Transverse colon (tissue), 4 donors: ENCODE results near the gene C1orf56. TPM values are rescaled to one million over a fixed set of nuclear protein-coding genes. Genes with fewer than 3 reads are reported as not detected.

Source experiments
- DNase-seq: peaks from one replicate; pipeline ENCODE4 v3.0.0-alpha.2; 2019
- H3K27ac ChIP-seq, 4 donors: fragments of 200-600 bp; sonication (generic); 2 replicates each; pipeline ENCODE4 v1.5.1; 2016 to 2018; ENCODE audit warnings: inconsistent platforms in 4 of 4
- H3K27me3 ChIP-seq: fragments of 200-600 bp; sonication (generic); 2 replicates; pipeline ENCODE4 v1.5.1; 2017; ENCODE audit warnings: inconsistent platforms
- H3K36me3 ChIP-seq, 4 donors: fragments of 200-600 bp; sonication (generic); 2 replicates each; pipeline ENCODE4 v1.5.1; 2017 to 2019; ENCODE audit warnings: inconsistent platforms in 4 of 4
- H3K4me1 ChIP-seq, 4 donors: fragments of 200-600 bp; sonication (generic); 2 replicates each; pipeline ENCODE4 v1.5.1; 2017 to 2020; ENCODE audit warnings: inconsistent platforms in 4 of 4
- H3K4me3 ChIP-seq, 4 donors: fragments of 200-600 bp; sonication (generic); 1 replicate in 1 of 4; 2 replicates in 3 of 4; pipeline versions ENCODE4 v1.5.1 to v1.6.1; 2017 to 2019; ENCODE audit warnings: inconsistent platforms in 4 of 4
- H3K9me3 ChIP-seq, 2 donors: fragments of 200-600 bp; sonication (generic); 2 replicates each; pipeline ENCODE4 v1.5.1; 2017 to 2019; ENCODE audit warnings: inconsistent platforms in 2 of 2
- CTCF ChIP-seq, 5 experiments: fragments of 200-600 bp in 3 of 5; fragments of 450-650 bp in 2 of 5; sonication (generic) in 3 of 5; IDR thresholded peaks; 1 replicate in 2 of 5; 2 replicates in 3 of 5; pipeline ENCODE4 v1.5.1; 2016 to 2017; ENCODE audit warnings: antibody characterized with exemption in 5 of 5, inconsistent platforms in 3 of 5, mild to moderate bottlenecking in 2 of 5, moderate library complexity in 1 of 5
- EP300 ChIP-seq: sonication (generic); formaldehyde crosslinking; IDR thresholded peaks from one replicate; pipeline ENCODE4 v1.6.1; 2017; ENCODE audit warnings: antibody characterized with exemption, low read depth
- POLR2A ChIP-seq: fragments of 450-650 bp; IDR thresholded peaks from one replicate; pipeline ENCODE4 v1.6.1; 2016; ENCODE audit warnings: antibody characterized with exemption, mild to moderate bottlenecking, moderate library complexity
- POLR2AphosphoS5 ChIP-seq, 3 donors: sonication (generic); formaldehyde crosslinking; IDR thresholded peaks; one replicate each; pipeline ENCODE4 v1.6.1; 2016; ENCODE audit warnings: antibody characterized with exemption in 3 of 3
- WGBS, 2 donors: methylation state at CpG; one replicate each; pipeline ENCODE4 v1.1.5; 2018; ENCODE audit warnings: low coverage in 1 of 2; 5-methylcytosine and 5-hydroxymethylcytosine counted together
- in situ Hi-C, 4 donors: fragments of 200-750 bp; cut with MboI; loops; one replicate each; pipeline versions ENCODE4 v1.15.0 to v1.15.1; 2017; ENCODE audit warnings: low sequenced_read_pairs in 3 of 4, low pct_ligation_motif_present in 1 of 4, low pct_unique_long_range_greater_than_20kb in 1 of 4
- intact Hi-C: fragments of 100-400 bp; cut with DNase I; formaldehyde crosslinking; loops from one replicate; pipeline ENCODE4 v1.15.1; 2023; ENCODE audit warnings: low total_unique reads
- total RNA-seq, 4 donors: library from RNA; depleted of rRNA; stranded (reverse); fragments of >200 nt; gene quantifications; one replicate each; pipeline ENCODE4 v1.1.0, GENCODE V29; 2016

The C1orf56 gene
- total RNA-seq, 4 donors from 2014 or later, result 1.5 to 3.7 (median 2.8) TPM

GRCh38 chr1:151067185-151067584, 19.6 kb downstream of the C1orf56 start:
- no peak overlapping the region for H3K27ac ChIP-seq
- WGBS, 2 donors, result 95 to 100% methylated on average over 1 to 4 of the region's 4 CpGs
- TF ChIP-seq POLR2A (no peak), EP300 (no peak), CTCF (IDR thresholded peaks at IDR 0.05) (no peak), POLR2AphosphoS5 (IDR thresholded peaks at IDR 0.05) (no peak)

GRCh38 chr1:151069103-151069486, 21.5 kb downstream of the C1orf56 start:
- H3K4me3 ChIP-seq, result no peak overlapping the region
- no peaks in the 10 kb centered on the region for H3K27me3 ChIP-seq
- H3K36me3 ChIP-seq, result no peaks in the 10 kb centered on the region
- DNase-seq, result no peak
- no peaks in the 10 kb centered on the region for H3K9me3 ChIP-seq
- TF ChIP-seq EP300 (no peak), POLR2AphosphoS5 (IDR thresholded peaks at IDR 0.05) (no peak), POLR2A (no peak), CTCF (IDR thresholded peaks at IDR 0.05) (no peak)
- WGBS, 2 donors, result 61 to 78% methylated on average over 2 to 5 of the region's 5 CpGs
- intact Hi-C loops (no loop called here), in situ Hi-C loops (no loop called here)
- peaks cover 2 to 16% (median 7%) of the 10 kb centered on the region in 4 donors for H3K4me1 ChIP-seq
- peak overlapping the region; percentile 92 to 100 (median 98) for H3K27ac ChIP-seq

More at GRCh38 chr1:151067185-151067584, 19.6 kb downstream of the C1orf56 start:
- Histone ChIP-seq H3K36me3 (no peaks in the 10 kb centered on the region), H3K27me3 (no peaks in the 10 kb centered on the region), H3K4me1 (peaks cover 2 to 13% (median 7%) of the 10 kb centered on the region in 4 donors), H3K9me3 (no peaks in the 10 kb centered on the region), H3K4me3 (no peak overlapping the region)
- in situ Hi-C loops (no loop called here), intact Hi-C loops (no loop called here)
- DNase-seq, result no peak

GRCh38 chr1:151070474-151071276, 23.1 kb downstream of the C1orf56 start, which contains the start of gene GABPB2:
Gene GABPB2 (plus strand): TSS chr1:151070761. CDS start chr1:151088190, 17,429 bp downstream.
- TF ChIP-seq POLR2AphosphoS5 (IDR thresholded peaks at IDR 0.05) (peak; percentile 75 to 84 (median 84)), POLR2A (peak; percentile 64), CTCF (IDR thresholded peaks at IDR 0.05) (peak; percentile 89 to 95 (median 93)), EP300 (no peak)
- Histone ChIP-seq H3K27ac (peak within 1 kb of the TSS; percentile 92 to 100 (median 98)), H3K27me3 (no peaks in the 10 kb centered on the region), H3K36me3 (no peaks in the 10 kb centered on the region), H3K4me3 (peak within 1 kb of the TSS; percentile 71 to 95 (median 84)), H3K9me3 (no peaks in the 10 kb centered on the region), H3K4me1 (peaks cover 2 to 16% (median 7%) of the 10 kb centered on the region in 4 donors)
- DNase-seq, result peak; percentile 92
- 0% methylated on average over 10 to 44 of the region's 50 CpGs for WGBS, 2 donors
- intact Hi-C loops, result loop anchor here (2.0 kb wide), 1 partner anchor 64 kb away; the partner anchor contains the start of gene MINDY1
- in situ Hi-C loops, result no loop called here

GRCh38 chr1:151072224-151072623, 24.7 kb downstream of the C1orf56 start:
- Histone ChIP-seq H3K4me3 (no peak overlapping the region), H3K9me3 (no peaks in the 10 kb centered on the region), H3K27ac (peak overlapping the region in 3 of 4 donors; percentile 92 to 100 (median 99)), H3K4me1 (peaks cover 2 to 16% (median 7%) of the 10 kb centered on the region in 4 donors), H3K27me3 (no peaks in the 10 kb centered on the region), H3K36me3 (no peaks in the 10 kb centered on the region)
- 82 to 96% methylated on average over 4 to 13 of the region's 13 CpGs for WGBS, 2 donors
- no peak for DNase-seq
- intact Hi-C loops (no loop called here), in situ Hi-C loops (no loop called here)
- TF ChIP-seq POLR2AphosphoS5 (IDR thresholded peaks at IDR 0.05), result no peak
- TF ChIP-seq CTCF (IDR thresholded peaks at IDR 0.05), result no peak
- no peak for TF ChIP-seq EP300
- no peak for TF ChIP-seq POLR2A
